Bronchial epithelial cell (primary cell): ENCODE measurements around the gene SDHD. TPM values are rescaled to one million over a fixed set of nuclear protein-coding genes. Genes with fewer than 3 reads are reported as not detected.
A peak's percentile ranks its signal among the peaks of the same experiment; 100 is the strongest.

Experiments
- DNase-seq: peaks from one replicate; pipeline ENCODE4 v3.0.0-alpha.2; 2010; ENCODE audit warnings: low read depth
- FAIRE-seq: peaks from 2 replicates; lab custom pipeline; 2011; peaks lifted over from hg19 to GRCh38; lab: Jason Lieb, UNC
- H3K27me3 ChIP-seq: 2 replicates; pipeline ENCODE4 v1.5.1; 2011; ENCODE audit warnings: low read length; ENCODE audit not compliant: control insufficient read depth, insufficient read depth
- H3K36me3 ChIP-seq: 2 replicates; pipeline ENCODE4 v1.5.1; 2011; ENCODE audit warnings: low read length; ENCODE audit not compliant: control insufficient read depth, insufficient read depth
- H3K4me3 ChIP-seq: 2 replicates; pipeline ENCODE4 v1.5.1; 2011; ENCODE audit warnings: mild to moderate bottlenecking, low read depth, low read length, control low read depth
- total RNA-seq: library from RNA; depleted of rRNA; stranded (reverse); fragments of >200 nt; gene quantifications from 2 replicates; pipeline ENCODE4 v1.2.1, GENCODE V29; 2014
- TF ChIP-seq, protein P1 (sequence below): IDR thresholded peaks from 2 replicates; pipeline ENCODE4 v1.5.1; 2011; ENCODE audit warnings: mild to moderate bottlenecking, moderate library complexity, low read length, control low read depth, inconsistent platforms; ENCODE audit not compliant: insufficient read depth, severe bottlenecking

Gene SDHD
- total RNA-seq, 1 donor from 2014 or later: 103 TPM

DNA sequence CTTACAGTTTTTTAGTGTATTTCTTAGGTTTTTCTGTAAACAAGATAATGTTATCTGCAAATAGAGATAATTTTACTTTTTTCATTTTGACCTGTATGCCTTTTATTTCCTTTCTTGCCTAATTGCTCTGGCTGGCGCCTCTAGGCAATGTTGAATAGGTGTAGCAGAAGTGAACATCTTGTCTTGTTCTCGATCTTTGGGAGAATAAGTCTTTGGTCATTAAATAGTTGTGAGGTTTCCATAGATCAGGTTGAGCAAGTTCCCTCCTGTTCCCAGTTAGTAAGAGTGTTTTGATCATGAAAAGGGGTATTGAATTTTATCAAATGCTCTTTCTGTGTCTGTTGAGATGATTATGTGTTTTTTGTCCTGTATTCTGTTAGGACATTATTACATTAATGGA, 36.9 kb upstream of the SDHD start:
- H3K27me3 ChIP-seq: no peaks in the 10 kb centered on the region
- H3K4me3 ChIP-seq: no peak overlapping the region
- no peak for FAIRE-seq
- peaks cover 5% of the 10 kb centered on the region for H3K36me3 ChIP-seq
- TF ChIP-seq, protein P1, sequence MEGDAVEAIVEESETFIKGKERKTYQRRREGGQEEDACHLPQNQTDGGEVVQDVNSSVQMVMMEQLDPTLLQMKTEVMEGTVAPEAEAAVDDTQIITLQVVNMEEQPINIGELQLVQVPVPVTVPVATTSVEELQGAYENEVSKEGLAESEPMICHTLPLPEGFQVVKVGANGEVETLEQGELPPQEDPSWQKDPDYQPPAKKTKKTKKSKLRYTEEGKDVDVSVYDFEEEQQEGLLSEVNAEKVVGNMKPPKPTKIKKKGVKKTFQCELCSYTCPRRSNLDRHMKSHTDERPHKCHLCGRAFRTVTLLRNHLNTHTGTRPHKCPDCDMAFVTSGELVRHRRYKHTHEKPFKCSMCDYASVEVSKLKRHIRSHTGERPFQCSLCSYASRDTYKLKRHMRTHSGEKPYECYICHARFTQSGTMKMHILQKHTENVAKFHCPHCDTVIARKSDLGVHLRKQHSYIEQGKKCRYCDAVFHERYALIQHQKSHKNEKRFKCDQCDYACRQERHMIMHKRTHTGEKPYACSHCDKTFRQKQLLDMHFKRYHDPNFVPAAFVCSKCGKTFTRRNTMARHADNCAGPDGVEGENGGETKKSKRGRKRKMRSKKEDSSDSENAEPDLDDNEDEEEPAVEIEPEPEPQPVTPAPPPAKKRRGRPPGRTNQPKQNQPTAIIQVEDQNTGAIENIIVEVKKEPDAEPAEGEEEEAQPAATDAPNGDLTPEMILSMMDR: no peak
- DNase-seq: no peak

DNA sequence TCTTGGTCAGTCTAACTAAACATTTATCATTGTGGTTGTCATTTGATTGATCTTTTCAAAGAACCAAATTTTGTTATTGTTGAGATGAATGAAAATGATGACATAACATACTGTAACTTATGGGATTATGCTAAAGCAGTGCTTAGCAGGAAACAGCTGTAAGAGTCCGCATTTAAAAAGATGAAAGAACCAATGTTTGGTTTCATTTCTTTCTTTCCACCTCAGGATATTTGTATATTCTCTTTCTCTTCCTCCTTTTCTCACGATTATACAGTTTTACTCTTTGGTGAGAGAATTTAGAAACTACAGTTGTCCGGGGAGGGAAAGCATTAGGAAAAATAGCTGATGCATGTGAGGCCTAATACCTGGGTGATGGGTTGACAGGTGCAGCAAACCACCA, 36.0 kb upstream of the SDHD start:
- H3K27me3 ChIP-seq: no peaks in the 10 kb centered on the region
- DNase-seq: no peak
- H3K36me3 ChIP-seq: peaks cover 3% of the 10 kb centered on the region
- H3K4me3 ChIP-seq: no peak overlapping the region
- no peak for FAIRE-seq
- TF ChIP-seq, protein P1: no peak

DNA sequence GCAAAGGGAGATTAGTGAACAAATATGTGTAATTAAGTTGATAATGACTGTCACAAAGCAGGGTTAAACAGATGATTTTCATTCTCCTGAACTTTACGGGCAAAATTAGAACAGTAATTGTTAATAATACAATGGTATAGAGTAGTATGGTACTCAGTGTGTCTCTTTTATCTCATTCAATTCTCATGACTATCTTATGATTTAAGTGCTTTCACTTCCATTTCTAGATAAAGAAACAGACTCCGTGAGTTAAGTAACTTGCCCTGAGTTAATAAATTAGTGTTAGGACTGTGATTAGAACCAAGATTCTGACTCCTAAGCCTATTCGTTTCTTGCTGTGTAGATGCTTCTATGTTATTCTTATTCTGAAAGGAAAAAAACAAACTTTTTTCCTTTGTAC, 34.9 kb upstream of the SDHD start:
- TF ChIP-seq, protein P1: no peak
- H3K27me3 ChIP-seq: no peaks in the 10 kb centered on the region
- no peak overlapping the region for H3K4me3 ChIP-seq
- H3K36me3 ChIP-seq: peaks cover 3% of the 10 kb centered on the region
- FAIRE-seq: no peak
- no peak for DNase-seq

DNA sequence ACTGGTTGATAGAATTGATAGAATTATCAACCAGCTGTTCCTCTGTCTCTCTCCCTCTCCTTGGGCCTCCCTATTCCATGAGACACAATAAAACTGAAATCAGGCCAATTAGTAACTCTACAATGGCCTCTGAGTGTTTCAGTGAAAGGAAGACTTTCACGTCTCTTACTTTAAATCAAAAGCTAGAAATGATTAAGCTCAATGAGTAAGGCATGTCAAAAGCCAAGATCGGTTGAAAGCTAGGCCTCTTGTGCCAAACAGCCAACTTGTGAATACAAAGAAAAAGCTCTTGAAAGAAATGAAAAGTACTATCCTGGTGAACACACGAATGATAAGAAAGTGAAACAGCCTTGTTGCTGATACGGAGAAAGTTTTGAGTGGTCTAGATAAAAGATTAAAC, 29.5 kb upstream of the SDHD start:
- TF ChIP-seq, protein P1: no peak
- no peak for FAIRE-seq

DNA sequence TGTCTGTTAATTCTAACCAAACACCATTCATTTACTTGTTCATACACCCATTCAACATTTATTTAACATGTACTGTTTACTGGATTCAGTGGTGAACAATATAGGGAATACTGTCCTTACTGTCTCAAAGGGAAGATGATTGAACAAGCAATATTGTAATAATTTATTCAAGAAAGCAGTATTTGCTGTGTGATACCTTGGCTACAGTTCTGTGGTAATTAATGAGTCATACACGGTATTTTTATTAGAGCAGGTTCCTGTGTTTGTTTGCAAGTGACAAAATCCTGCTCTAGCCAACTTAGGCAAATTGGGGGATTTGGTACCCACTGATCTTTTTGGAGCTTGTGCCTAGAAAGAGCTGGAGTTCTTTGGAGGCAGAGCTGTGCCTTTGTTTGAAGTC, 28.6 kb upstream of the SDHD start:
- Histone ChIP-seq H3K27me3 (no peaks in the 10 kb centered on the region), H3K36me3 (peaks cover 4% of the 10 kb centered on the region), H3K4me3 (no peak overlapping the region)
- FAIRE-seq: no peak
- TF ChIP-seq, protein P1: no peak
- DNase-seq: peak; percentile 10

More for the DNA sequence above, 29.5 kb upstream of the SDHD start:
- no peaks in the 10 kb centered on the region for H3K27me3 ChIP-seq
- peaks cover 6% of the 10 kb centered on the region for H3K36me3 ChIP-seq
- no peak overlapping the region for H3K4me3 ChIP-seq
- DNase-seq: no peak

DNA sequence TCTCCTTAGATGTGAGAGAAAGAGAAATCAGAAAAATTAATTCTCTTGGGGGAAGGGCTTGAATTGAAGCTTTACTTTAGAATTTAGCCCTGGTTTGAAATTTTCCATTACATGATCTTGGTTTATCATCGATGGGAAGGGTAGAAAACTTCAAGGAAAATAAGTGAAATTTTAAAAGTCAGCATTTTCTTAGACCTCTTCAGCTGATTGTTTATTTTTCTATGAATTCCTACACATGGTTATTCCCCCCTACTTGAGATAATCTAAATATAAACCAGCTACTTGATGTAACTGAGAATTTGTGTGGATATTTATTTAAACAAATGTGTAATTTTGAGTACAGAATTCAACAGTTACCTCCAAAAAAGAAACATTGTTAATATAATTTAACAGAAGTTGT, 23.8 kb upstream of the SDHD start:
- FAIRE-seq: no peak
- TF ChIP-seq, protein P1: no peak
- H3K27me3 ChIP-seq: no peaks in the 10 kb centered on the region
- peaks cover 4% of the 10 kb centered on the region for H3K36me3 ChIP-seq
- no peak for DNase-seq
- no peak overlapping the region for H3K4me3 ChIP-seq
